Muscle of back (tissue), 11 donors: ENCODE measurements around the gene CD226. TPM values are rescaled to one million over a fixed set of nuclear protein-coding genes. Genes with fewer than 3 reads are reported as not detected.
"Not testable (repeated sequence)": the region's sequence is repeated elsewhere in the genome, so short reads cannot be mapped to it uniquely, and the experiment has no call there.

Source experiments
- DNase-seq, 3 donors: peaks; one replicate each; pipeline versions ENCODE4 v3.0.0 to v3.0.0-alpha.2; 2013
- polyA plus RNA-seq, 10 donors: library from polyadenylated mRNA; unstranded; fragments of 120-200 nt; gene quantifications; one replicate each; pipeline ENCODE4 v1.2.1, GENCODE V29; 2013; ENCODE audit not compliant: insufficient read length in 10 of 10

The CD226 gene
- polyA plus RNA-seq, 10 donors = 0.37 to 3.4 (median 0.67) TPM

- DNase-seq = no peak
Observed at GRCh38 chr18:69908838-69909237, 38.8 kb downstream of the CD226 start.

GRCh38 chr18:69906765-69907164 is 40.9 kb downstream of the CD226 start:
- no peak for DNase-seq

GRCh38 chr18:69900941-69901340 is 46.7 kb downstream of the CD226 start:
- DNase-seq = no peak

- DNase-seq = not testable (repeated sequence)
Observed at GRCh38 chr18:69899154-69899923, 48.3 kb downstream of the CD226 start.

- DNase-seq = no peak
Observed at GRCh38 chr18:69898241-69898861, 49.3 kb downstream of the CD226 start.

GRCh38 chr18:69897397-69898108 is 50.1 kb downstream of the CD226 start:
- DNase-seq = no peak

GRCh38 chr18:69895066-69896047 is 52.3 kb downstream of the CD226 start:
- DNase-seq = no peak

GRCh38 chr18:69894467-69894866 is 53.2 kb downstream of the CD226 start:
- DNase-seq = no peak

GRCh38 chr18:69890558-69890957 is 57.1 kb downstream of the CD226 start:
- no peak for DNase-seq

GRCh38 chr18:69889009-69889408 is 58.7 kb downstream of the CD226 start:
- no peak for DNase-seq

GRCh38 chr18:69887256-69887655 is 60.4 kb downstream of the CD226 start:
- no peak for DNase-seq

- no peak for DNase-seq
Observed at GRCh38 chr18:69885841-69886531, 61.7 kb downstream of the CD226 start.

GRCh38 chr18:69885355-69885754 is 62.3 kb downstream of the CD226 start:
- DNase-seq = no peak

GRCh38 chr18:69883781-69884180 is 63.9 kb downstream of the CD226 start:
- no peak for DNase-seq

- DNase-seq = no peak
Observed at GRCh38 chr18:69882965-69883668, 64.6 kb downstream of the CD226 start.

GRCh38 chr18:69880083-69880482 is 67.6 kb downstream of the CD226 start:
- DNase-seq = no peak

- not testable (repeated sequence) for DNase-seq
Observed at GRCh38 chr18:69879051-69879450, 68.6 kb downstream of the CD226 start.

GRCh38 chr18:69878213-69878933 is 69.3 kb downstream of the CD226 start:
- no peak for DNase-seq

- no peak for DNase-seq
Observed at GRCh38 chr18:69876490-69876889, 71.2 kb downstream of the CD226 start.

GRCh38 chr18:69874058-69874457 is 73.6 kb downstream of the CD226 start:
- no peak for DNase-seq
